ENCODE data around the gene GOLPH3. TPM values are rescaled to one million over a fixed set of nuclear protein-coding genes. Genes with fewer than 3 reads are reported as not detected.

The GOLPH3 gene
- total RNA-seq, 1 donor from 2014 or later, result 99.0 TPM

DNA sequence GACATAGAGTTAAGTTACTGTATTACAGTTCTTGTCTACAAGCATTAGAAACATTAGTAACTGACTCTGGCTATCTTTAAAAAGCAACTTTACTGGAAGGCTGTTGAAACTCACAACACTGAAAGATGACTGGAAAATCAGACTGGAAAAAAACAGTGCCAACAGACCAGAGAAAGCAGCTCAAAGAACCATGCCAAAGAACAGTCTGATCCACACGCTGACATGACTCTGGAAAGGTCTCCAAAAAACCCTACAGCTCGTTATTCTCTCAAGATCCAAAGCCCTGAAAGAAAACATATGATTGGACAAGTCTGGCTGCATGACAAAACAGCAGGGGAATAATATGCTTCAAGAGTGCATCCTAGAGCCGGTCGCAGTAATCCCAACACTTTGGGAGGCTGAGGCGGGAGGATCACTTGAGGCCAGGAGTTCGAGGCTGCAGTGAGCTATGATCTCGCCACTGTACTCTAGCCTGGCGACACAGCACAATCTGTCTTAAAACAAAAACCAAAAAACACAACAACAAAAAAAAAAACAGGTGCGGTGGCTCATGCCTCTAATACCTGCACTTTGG is 5.6 kb downstream of the GOLPH3 start:
- ATAC-seq (no peak), DNase-seq (no peak)
- Histone ChIP-seq H3K27me3 (ENCODE audit: low read depth) (no peaks in the 10 kb centered on the region), H3K9me3 (no peaks in the 10 kb centered on the region), H3K4me3 (no peak overlapping the region), H3K36me3 (peaks cover 63% of the 10 kb centered on the region), H3K4me1 (peaks cover 72% of the 10 kb centered on the region), H3K27ac (no peak overlapping the region)
- TF ChIP-seq, protein P1, sequence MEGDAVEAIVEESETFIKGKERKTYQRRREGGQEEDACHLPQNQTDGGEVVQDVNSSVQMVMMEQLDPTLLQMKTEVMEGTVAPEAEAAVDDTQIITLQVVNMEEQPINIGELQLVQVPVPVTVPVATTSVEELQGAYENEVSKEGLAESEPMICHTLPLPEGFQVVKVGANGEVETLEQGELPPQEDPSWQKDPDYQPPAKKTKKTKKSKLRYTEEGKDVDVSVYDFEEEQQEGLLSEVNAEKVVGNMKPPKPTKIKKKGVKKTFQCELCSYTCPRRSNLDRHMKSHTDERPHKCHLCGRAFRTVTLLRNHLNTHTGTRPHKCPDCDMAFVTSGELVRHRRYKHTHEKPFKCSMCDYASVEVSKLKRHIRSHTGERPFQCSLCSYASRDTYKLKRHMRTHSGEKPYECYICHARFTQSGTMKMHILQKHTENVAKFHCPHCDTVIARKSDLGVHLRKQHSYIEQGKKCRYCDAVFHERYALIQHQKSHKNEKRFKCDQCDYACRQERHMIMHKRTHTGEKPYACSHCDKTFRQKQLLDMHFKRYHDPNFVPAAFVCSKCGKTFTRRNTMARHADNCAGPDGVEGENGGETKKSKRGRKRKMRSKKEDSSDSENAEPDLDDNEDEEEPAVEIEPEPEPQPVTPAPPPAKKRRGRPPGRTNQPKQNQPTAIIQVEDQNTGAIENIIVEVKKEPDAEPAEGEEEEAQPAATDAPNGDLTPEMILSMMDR (IDR thresholded peaks at IDR 0.05), result no peak
- intact Hi-C loops (cut with DNase I), result no loop called here

DNA sequence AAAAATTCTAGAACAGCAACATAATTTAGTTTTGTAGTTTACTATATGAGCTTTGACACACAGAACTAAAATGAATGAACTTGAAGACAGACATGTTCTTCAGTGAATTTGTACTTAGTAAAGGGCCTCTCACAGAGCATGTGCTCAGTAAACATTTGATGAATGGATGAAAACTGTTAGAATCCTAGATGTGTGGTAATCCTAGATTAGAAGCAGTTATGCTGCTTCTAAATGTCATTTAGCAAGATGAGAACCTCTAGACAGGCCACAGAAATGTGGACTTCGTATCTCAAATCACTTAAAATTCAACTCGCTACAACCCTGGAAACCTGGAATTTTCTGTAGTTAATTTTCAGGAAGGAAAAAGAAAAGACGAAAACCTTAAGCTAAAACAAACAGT is 8.5 kb downstream of the GOLPH3 start:
- TF ChIP-seq, protein P1 (IDR thresholded peaks at IDR 0.05), result no peak
- DNase-seq, result no peak
- no peaks in the 10 kb centered on the region for H3K9me3 ChIP-seq
- H3K27ac ChIP-seq, result peak overlapping the region; percentile 3
- H3K4me3 ChIP-seq, result no peak overlapping the region
- H3K36me3 ChIP-seq, result peaks cover 51% of the 10 kb centered on the region
- ATAC-seq, result peak in 1 of 2 donors; percentile 18
- intact Hi-C loops (cut with DNase I), result no loop called here
- H3K27me3 ChIP-seq (ENCODE audit: low read depth), result no peaks in the 10 kb centered on the region
- peaks cover 55% of the 10 kb centered on the region for H3K4me1 ChIP-seq

DNA sequence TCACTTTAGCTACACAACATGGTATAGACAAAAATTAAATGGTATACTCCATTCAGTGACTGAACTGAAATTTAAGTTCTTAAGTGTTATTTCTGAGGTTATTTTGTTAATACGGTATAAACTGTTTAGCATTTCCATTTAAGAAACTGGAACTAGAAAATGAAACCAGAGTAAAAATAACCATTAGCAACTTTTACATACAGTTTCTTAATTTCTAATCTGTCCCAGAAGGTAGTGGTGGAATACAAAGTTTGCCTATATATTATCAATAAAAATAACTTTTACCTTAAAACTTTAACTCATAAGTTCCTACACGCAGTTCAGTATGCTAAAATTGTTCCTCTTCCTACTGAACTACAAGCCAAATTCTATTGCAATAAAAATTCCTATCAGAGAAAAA is 10.3 kb downstream of the GOLPH3 start:
- TF ChIP-seq, protein P1 (IDR thresholded peaks at IDR 0.05), result no peak
- Histone ChIP-seq H3K27me3 (ENCODE audit: low read depth) (no peaks in the 10 kb centered on the region), H3K36me3 (peaks cover 36% of the 10 kb centered on the region), H3K27ac (no peak overlapping the region), H3K4me1 (peaks cover 55% of the 10 kb centered on the region), H3K4me3 (no peak overlapping the region), H3K9me3 (no peaks in the 10 kb centered on the region)
- DNase-seq, result no peak
- no peak for ATAC-seq
- intact Hi-C loops (cut with DNase I), result no loop called here

DNA sequence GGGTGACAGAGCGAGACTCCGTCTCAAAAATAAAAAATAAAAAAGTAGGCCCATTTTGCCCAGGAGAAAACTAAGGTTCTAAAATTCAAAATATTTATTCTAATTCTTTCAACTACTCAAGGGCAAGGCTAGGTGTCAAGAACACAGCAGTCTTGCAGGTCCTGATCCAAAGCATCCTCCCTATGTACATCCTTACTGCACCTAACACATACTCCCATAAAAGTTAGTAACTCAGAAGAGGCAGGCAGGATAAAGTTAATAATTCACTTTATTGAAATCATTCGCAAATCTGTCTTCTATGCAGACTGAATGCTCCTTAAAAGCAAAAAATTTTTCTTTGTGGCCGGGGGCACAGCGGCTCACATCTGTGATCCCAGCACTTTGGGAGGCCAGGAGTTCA is 11.1 kb downstream of the GOLPH3 start:
- intact Hi-C loops (cut with DNase I), result no loop called here
- TF ChIP-seq, protein P1 (IDR thresholded peaks at IDR 0.05), result no peak
- Histone ChIP-seq H3K27me3 (ENCODE audit: low read depth) (no peaks in the 10 kb centered on the region), H3K4me1 (peaks cover 55% of the 10 kb centered on the region), H3K4me3 (no peak overlapping the region), H3K27ac (no peak overlapping the region), H3K9me3 (no peaks in the 10 kb centered on the region), H3K36me3 (peaks cover 29% of the 10 kb centered on the region)
- ATAC-seq (no peak), DNase-seq (no peak)

DNA sequence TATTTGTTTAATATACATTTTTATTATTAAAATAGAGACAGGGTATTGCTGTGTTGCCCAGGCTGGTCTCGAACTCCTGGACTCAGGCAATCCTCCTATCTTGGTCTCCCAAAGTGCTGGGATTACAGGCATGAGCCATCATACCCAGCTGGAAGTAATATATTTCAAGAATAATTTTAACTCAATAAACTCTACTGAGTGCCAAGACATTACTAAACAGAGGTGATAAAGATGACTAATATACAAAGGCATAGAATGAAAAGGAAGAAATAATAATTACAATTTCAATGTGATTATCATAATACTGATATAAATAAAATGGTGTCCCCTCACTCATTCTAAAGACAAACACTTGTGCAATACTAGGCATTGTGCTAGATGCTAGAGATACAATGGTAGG is 13.9 kb downstream of the GOLPH3 start:
- H3K9me3 ChIP-seq, result no peaks in the 10 kb centered on the region
- H3K27ac ChIP-seq, result no peak overlapping the region
- ATAC-seq (no peak), DNase-seq (no peak)
- peaks cover 2% of the 10 kb centered on the region for H3K36me3 ChIP-seq
- no peak overlapping the region for H3K4me3 ChIP-seq
- peaks cover 48% of the 10 kb centered on the region for H3K4me1 ChIP-seq
- no peaks in the 10 kb centered on the region for H3K27me3 ChIP-seq (ENCODE audit: low read depth)
- TF ChIP-seq, protein P1 (IDR thresholded peaks at IDR 0.05), result no peak
- intact Hi-C loops (cut with DNase I), result no loop called here
